HepG2 (cell line): ENCODE measurements around the gene SYT7. TPM values are rescaled to one million over a fixed set of nuclear protein-coding genes. Genes with fewer than 3 reads are reported as not detected.

Source experiments
- EHMT2 ChIP-seq: fragments of 200-600 bp; sonication (generic); IDR thresholded peaks from 2 replicates; pipeline ENCODE4 v1.7.0; 2017; ENCODE audit warnings: antibody characterized with exemption, low read depth, low read length, borderline replicate concordance
- MIER2 ChIP-seq: IDR thresholded peaks from 2 replicates; pipeline ENCODE4 v1.6.1; 2016; ENCODE audit warnings: missing biosample characterization, missing genetic modification reagents
- RXRA ChIP-seq: sonication (generic); formaldehyde crosslinking; IDR thresholded peaks from 2 replicates; pipeline ENCODE4 v1.5.1; 2020; ENCODE audit warnings: missing genetic modification reagents
- SATB2 ChIP-seq: sonication (generic); formaldehyde crosslinking; IDR thresholded peaks from 2 replicates; pipeline ENCODE4 v1.5.0; 2020; ENCODE audit warnings: missing genetic modification reagents
- SOX6 ChIP-seq, 2 experiments: fragments of 450-650 bp in 1 of 2; sonication (generic) in 1 of 2; formaldehyde crosslinking in 1 of 2; IDR thresholded peaks; 2 replicates each; pipeline versions ENCODE4 v1.4.0 to v1.6.1; 2017 to 2020; ENCODE audit warnings: antibody characterized with exemption in 1 of 2, mild to moderate bottlenecking in 1 of 2, missing genetic modification reagents in 1 of 2
- ZNF326 ChIP-seq: sonication (generic); formaldehyde crosslinking; IDR thresholded peaks from 2 replicates; pipeline ENCODE4 v1.4.0; 2020; ENCODE audit warnings: missing genetic modification reagents, borderline replicate concordance
- ZNF34 ChIP-seq: sonication (generic); formaldehyde crosslinking; IDR thresholded peaks from 2 replicates; pipeline ENCODE4 v1.4.0; 2020; ENCODE audit warnings: mild to moderate bottlenecking, missing genetic modification reagents, borderline replicate concordance
- ZNF660 ChIP-seq: sonication (generic); formaldehyde crosslinking; IDR thresholded peaks from 2 replicates; pipeline ENCODE4 v1.5.1; 2020; ENCODE audit warnings: mild to moderate bottlenecking, low read depth, missing genetic modification reagents, borderline replicate concordance
- polyA plus RNA-seq, 8 experiments: library from polyadenylated mRNA; depleted of rRNA in 3 of 8; stranded (reverse) in 7 of 8; unstranded in 1 of 8; fragments of >200 nt; fragmentation: Illumina TruSeq in 4 of 8; extraction: Trizol in 4 of 8; gene quantifications; 2 replicates each; pipeline versions ENCODE4 v1.2.1 to v1.2.3, GENCODE V29; 2011 to 2016; ENCODE audit warnings: low read depth in 4 of 8, missing spikeins in 1 of 8, mixed read lengths in 1 of 8; ENCODE audit not compliant: insufficient read depth in 1 of 8
- total RNA-seq, 5 experiments: library from RNA; depleted of rRNA; stranded (reverse); fragments of >200 nt; fragmentation: Illumina TruSeq; extraction: Trizol; gene quantifications; 2 replicates each; pipeline ENCODE4 v1.2.3, GENCODE V29; 2016; ENCODE audit warnings: low read depth in 1 of 5
- TF ChIP-seq, protein P1 (sequence below): sonication (generic); formaldehyde crosslinking; IDR thresholded peaks from 2 replicates; pipeline ENCODE4 v1.5.0; 2020; ENCODE audit warnings: mild to moderate bottlenecking, missing genetic modification reagents, moderate library complexity
- TF ChIP-seq, protein P2 (sequence below): sonication (generic); formaldehyde crosslinking; IDR thresholded peaks from 2 replicates; pipeline ENCODE4 v1.4.0; 2020; ENCODE audit warnings: mild to moderate bottlenecking, missing genetic modification reagents

The SYT7 gene
- total and polyA plus RNA-seq, 2 of the 13 experiments (the other 11 are each of a cell fraction or from before 2014, with no cell fraction given): 1.4 to 4.4 TPM

DNA sequence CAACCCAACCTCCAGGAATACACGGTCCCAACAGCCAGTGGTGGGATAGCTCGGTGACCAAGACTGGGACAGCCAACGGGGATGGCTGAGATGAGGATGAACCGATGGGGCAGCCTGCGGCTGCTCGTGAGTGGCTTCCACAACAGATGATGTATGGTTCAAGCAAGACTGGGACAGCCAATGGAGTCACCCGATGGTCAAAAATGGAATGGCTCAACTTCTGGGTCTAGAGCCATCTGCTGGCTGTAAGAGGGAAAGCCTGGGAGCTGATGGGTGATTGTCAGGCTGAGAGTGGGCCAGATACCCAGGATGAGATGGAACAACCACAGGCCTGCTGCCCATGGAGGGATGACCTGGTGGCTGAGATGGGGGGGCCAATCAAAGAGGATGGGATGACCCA is 35.5 kb downstream of the SYT7 start (continued):
- no peak for TF ChIP-seq SOX6 (IDR thresholded peaks at IDR 0.05)
- no peak for TF ChIP-seq SOX6 (CRISPR knock-in tag; IDR thresholded peaks at IDR 0.05)
- TF ChIP-seq SATB2 (CRISPR knock-in tag): no peak
- TF ChIP-seq ZNF34 (CRISPR knock-in tag): no peak
- TF ChIP-seq, protein P1, sequence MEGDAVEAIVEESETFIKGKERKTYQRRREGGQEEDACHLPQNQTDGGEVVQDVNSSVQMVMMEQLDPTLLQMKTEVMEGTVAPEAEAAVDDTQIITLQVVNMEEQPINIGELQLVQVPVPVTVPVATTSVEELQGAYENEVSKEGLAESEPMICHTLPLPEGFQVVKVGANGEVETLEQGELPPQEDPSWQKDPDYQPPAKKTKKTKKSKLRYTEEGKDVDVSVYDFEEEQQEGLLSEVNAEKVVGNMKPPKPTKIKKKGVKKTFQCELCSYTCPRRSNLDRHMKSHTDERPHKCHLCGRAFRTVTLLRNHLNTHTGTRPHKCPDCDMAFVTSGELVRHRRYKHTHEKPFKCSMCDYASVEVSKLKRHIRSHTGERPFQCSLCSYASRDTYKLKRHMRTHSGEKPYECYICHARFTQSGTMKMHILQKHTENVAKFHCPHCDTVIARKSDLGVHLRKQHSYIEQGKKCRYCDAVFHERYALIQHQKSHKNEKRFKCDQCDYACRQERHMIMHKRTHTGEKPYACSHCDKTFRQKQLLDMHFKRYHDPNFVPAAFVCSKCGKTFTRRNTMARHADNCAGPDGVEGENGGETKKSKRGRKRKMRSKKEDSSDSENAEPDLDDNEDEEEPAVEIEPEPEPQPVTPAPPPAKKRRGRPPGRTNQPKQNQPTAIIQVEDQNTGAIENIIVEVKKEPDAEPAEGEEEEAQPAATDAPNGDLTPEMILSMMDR: peak; percentile 38; the same call in 1 of the 2 replicates
- no peak for TF ChIP-seq ZNF326 (CRISPR knock-in tag)
- TF ChIP-seq ZNF660: no peak
- TF ChIP-seq EHMT2: peak; percentile 98
- TF ChIP-seq, protein P2, sequence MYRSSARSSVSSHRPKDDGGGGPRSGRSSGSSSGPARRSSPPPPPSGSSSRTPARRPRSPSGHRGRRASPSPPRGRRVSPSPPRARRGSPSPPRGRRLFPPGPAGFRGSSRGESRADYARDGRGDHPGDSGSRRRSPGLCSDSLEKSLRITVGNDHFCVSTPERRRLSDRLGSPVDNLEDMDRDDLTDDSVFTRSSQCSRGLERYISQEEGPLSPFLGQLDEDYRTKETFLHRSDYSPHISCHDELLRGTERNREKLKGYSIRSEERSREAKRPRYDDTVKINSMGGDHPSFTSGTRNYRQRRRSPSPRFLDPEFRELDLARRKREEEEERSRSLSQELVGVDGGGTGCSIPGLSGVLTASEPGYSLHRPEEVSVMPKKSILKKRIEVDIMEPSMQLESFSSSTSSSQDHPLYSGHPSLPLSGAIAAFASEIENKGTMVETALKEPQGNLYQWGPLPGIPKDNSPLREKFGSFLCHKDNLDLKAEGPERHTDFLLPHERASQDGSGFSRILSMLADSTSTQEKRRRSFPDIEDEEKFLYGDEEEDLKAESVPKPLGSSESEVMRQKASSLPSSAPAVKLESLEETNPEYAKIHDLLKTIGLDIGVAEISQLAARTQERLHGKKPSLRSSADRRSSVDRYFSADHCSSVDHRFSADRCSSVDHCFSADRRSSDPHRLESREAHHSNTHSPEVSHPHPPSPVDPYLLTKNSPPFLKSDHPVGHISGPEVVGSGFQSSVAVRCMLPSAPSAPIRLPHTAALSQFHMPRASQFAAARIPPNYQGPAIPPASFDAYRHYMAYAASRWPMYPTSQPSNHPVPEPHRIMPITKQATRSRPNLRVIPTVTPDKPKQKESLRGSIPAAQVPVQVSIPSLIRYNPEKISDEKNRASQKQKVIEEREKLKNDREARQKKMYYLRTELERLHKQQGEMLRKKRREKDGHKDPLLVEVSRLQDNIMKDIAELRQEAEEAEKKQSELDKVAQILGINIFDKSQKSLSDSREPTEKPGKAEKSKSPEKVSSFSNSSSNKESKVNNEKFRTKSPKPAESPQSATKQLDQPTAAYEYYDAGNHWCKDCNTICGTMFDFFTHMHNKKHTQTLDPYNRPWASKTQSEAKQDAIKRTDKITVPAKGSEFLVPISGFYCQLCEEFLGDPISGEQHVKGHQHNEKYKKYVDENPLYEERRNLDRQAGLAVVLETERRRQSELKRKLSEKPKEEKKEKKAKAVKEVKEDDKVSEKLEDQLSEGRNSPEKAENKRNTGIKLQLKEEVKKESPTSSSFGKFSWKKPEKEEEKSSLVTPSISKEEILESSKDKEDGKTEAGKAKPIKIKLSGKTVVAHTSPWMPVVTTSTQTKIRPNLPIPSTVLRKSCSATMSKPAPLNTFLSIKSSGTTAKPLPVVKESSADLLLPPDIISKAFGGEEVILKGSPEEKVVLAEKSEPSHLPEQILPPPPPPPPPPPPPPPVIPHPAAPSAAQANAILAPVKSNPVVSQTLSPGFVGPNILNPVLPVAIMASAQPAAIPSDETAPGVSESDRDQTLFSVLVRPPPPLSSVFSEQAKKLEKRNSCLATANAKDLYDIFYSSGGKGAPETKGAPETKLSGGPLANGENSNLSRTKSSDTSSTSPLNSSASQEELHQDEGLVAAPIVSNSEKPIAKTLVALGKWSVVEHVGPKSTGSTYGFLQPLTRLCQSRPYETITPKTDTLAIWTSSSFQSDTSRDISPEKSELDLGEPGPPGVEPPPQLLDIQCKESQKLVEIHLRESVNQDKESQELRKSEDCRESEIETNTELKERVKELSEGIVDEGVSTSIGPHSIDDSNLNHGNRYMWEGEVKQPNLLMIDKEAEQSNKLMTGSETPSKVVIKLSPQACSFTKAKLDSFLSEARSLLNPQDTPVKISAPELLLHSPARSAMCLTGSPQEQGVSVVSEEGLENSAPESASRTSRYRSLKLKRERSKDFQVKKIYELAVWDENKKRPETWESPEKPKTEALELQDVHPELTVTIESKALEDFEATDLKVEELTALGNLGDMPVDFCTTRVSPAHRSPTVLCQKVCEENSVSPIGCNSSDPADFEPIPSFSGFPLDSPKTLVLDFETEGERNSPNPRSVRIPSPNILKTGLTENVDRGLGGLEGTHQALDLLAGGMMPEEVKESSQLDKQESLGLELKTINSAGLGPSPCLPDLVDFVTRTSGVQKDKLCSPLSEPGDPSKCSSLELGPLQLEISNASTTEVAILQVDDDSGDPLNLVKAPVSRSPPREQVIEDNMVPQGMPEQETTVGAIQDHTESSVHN (CRISPR knock-in tag): no peak
- no peak for TF ChIP-seq RXRA
- TF ChIP-seq MIER2 (CRISPR knock-in tag): peak; percentile 92
- TF ChIP-seq, all 625 proteins: peak for 4
